ENCODE results near the gene SVIP.

SVIP gene

GRCh38 chr11:22807391-22807790 lies 22.2 kb downstream of the SVIP start (continued):
- no peak for TF ChIP-seq SNAI2 (CRISPR knock-in tag; IDR thresholded peaks at IDR 0.05)
- no peak for TF ChIP-seq BACH2 (CRISPR knock-in tag; IDR thresholded peaks at IDR 0.05; ENCODE audit: borderline replicate concordance)
- no peak for TF ChIP-seq ZC3H10 (CRISPR knock-in tag; IDR thresholded peaks at IDR 0.05)
- no peak for TF ChIP-seq ESRRG (CRISPR knock-in tag; IDR thresholded peaks at IDR 0.05)
- TF ChIP-seq ZFP30 (CRISPR knock-in tag; IDR thresholded peaks at IDR 0.05), result no peak
- TF ChIP-seq PPARA (CRISPR knock-in tag; IDR thresholded peaks at IDR 0.05; ENCODE audit: borderline replicate concordance), result no peak
- no peak for TF ChIP-seq ZNF565 (CRISPR knock-in tag; conservative IDR thresholded peaks at IDR 0.05; ENCODE audit: low read depth)
- TF ChIP-seq ISL1 (CRISPR knock-in tag; IDR thresholded peaks at IDR 0.05), result no peak
- no peak for TF ChIP-seq ZFP3 (CRISPR knock-in tag; IDR thresholded peaks at IDR 0.05)
- TF ChIP-seq, protein P1, sequence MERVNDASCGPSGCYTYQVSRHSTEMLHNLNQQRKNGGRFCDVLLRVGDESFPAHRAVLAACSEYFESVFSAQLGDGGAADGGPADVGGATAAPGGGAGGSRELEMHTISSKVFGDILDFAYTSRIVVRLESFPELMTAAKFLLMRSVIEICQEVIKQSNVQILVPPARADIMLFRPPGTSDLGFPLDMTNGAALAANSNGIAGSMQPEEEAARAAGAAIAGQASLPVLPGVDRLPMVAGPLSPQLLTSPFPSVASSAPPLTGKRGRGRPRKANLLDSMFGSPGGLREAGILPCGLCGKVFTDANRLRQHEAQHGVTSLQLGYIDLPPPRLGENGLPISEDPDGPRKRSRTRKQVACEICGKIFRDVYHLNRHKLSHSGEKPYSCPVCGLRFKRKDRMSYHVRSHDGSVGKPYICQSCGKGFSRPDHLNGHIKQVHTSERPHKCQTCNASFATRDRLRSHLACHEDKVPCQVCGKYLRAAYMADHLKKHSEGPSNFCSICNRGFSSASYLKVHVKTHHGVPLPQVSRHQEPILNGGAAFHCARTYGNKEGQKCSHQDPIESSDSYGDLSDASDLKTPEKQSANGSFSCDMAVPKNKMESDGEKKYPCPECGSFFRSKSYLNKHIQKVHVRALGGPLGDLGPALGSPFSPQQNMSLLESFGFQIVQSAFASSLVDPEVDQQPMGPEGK (CRISPR knock-in tag; IDR thresholded peaks at IDR 0.05; ENCODE audit: borderline replicate concordance), result no peak
- TF ChIP-seq ZNF8 (CRISPR knock-in tag; IDR thresholded peaks at IDR 0.05), result no peak
- TF ChIP-seq RARB (CRISPR knock-in tag; IDR thresholded peaks at IDR 0.05), result no peak

- ATAC-seq, result no peak
- TF ChIP-seq SNAI2 (CRISPR knock-in tag; IDR thresholded peaks at IDR 0.05), result no peak
- no peak for TF ChIP-seq CSDC2 (CRISPR knock-in tag; IDR thresholded peaks at IDR 0.05)
- TF ChIP-seq ZNF565 (CRISPR knock-in tag; conservative IDR thresholded peaks at IDR 0.05; ENCODE audit: low read depth), result no peak
- no peak for TF ChIP-seq ZFP30 (CRISPR knock-in tag; IDR thresholded peaks at IDR 0.05)
- TF ChIP-seq ARNTL (CRISPR knock-in tag; IDR thresholded peaks at IDR 0.05; ENCODE audit: borderline replicate concordance, low read depth), result no peak
- TF ChIP-seq BACH2 (CRISPR knock-in tag; IDR thresholded peaks at IDR 0.05; ENCODE audit: borderline replicate concordance), result no peak
- TF ChIP-seq TCF4 (CRISPR knock-in tag; IDR thresholded peaks at IDR 0.05; ENCODE audit: borderline replicate concordance), result no peak
- no peak for TF ChIP-seq ZNF8 (CRISPR knock-in tag; IDR thresholded peaks at IDR 0.05)
- no peak for TF ChIP-seq RARB (CRISPR knock-in tag; IDR thresholded peaks at IDR 0.05)
- no peak for TF ChIP-seq ESRRG (CRISPR knock-in tag; IDR thresholded peaks at IDR 0.05)
- TF ChIP-seq GLIS3 (CRISPR knock-in tag; IDR thresholded peaks at IDR 0.05), result no peak
- TF ChIP-seq OSR1 (CRISPR knock-in tag; IDR thresholded peaks at IDR 0.05), result no peak
- TF ChIP-seq, protein P2, sequence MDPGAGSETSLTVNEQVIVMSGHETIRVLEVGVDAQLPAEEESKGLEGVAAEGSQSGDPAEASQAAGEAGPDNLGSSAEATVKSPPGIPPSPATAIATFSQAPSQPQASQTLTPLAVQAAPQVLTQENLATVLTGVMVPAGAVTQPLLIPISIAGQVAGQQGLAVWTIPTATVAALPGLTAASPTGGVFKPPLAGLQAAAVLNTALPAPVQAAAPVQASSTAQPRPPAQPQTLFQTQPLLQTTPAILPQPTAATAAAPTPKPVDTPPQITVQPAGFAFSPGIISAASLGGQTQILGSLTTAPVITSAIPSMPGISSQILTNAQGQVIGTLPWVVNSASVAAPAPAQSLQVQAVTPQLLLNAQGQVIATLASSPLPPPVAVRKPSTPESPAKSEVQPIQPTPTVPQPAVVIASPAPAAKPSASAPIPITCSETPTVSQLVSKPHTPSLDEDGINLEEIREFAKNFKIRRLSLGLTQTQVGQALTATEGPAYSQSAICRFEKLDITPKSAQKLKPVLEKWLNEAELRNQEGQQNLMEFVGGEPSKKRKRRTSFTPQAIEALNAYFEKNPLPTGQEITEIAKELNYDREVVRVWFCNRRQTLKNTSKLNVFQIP (CRISPR knock-in tag; IDR thresholded peaks at IDR 0.05; ENCODE audit: borderline replicate concordance, low read depth), result no peak
- no peak for TF ChIP-seq TSHZ2 (CRISPR knock-in tag; IDR thresholded peaks at IDR 0.05)
- TF ChIP-seq ZNF70 (CRISPR knock-in tag; IDR thresholded peaks at IDR 0.05), result no peak
- no peak for TF ChIP-seq PPARA (CRISPR knock-in tag; IDR thresholded peaks at IDR 0.05; ENCODE audit: borderline replicate concordance)
- TF ChIP-seq, protein P1 (CRISPR knock-in tag; IDR thresholded peaks at IDR 0.05; ENCODE audit: borderline replicate concordance), result no peak
- TF ChIP-seq, protein P3, sequence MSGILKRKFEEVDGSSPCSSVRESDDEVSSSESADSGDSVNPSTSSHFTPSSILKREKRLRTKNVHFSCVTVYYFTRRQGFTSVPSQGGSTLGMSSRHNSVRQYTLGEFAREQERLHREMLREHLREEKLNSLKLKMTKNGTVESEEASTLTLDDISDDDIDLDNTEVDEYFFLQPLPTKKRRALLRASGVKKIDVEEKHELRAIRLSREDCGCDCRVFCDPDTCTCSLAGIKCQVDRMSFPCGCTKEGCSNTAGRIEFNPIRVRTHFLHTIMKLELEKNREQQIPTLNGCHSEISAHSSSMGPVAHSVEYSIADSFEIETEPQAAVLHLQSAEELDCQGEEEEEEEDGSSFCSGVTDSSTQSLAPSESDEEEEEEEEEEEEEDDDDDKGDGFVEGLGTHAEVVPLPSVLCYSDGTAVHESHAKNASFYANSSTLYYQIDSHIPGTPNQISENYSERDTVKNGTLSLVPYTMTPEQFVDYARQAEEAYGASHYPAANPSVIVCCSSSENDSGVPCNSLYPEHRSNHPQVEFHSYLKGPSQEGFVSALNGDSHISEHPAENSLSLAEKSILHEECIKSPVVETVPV (CRISPR knock-in tag; IDR thresholded peaks at IDR 0.05), result no peak
Observed at GRCh38 chr11:22802861-22803260, 26.7 kb downstream of the SVIP start.

DNA sequence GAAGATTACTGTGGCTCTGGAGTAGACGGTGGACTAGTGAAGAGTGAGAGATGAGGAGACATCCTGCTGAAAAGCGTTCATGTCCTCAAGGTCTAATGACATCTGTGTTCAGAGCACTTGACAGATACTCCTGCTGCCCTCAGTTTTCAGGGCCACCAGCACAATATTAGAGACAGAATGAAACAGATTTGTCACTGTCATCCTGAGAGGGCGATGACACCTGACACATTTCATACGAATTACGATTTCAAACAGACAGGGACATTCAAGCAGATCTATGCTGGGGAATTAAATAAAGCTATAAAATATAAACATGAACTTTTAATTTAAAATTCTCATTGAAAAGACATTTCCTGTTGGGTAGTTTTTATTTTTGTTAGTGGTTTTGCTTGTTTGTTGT lies 29.1 kb downstream of the SVIP start:
- no peak for ATAC-seq
- TF ChIP-seq, protein P1 (CRISPR knock-in tag; IDR thresholded peaks at IDR 0.05; ENCODE audit: borderline replicate concordance), result no peak
- no peak for TF ChIP-seq PPARA (CRISPR knock-in tag; IDR thresholded peaks at IDR 0.05; ENCODE audit: borderline replicate concordance)
- TF ChIP-seq ESRRG (CRISPR knock-in tag; IDR thresholded peaks at IDR 0.05), result no peak
- TF ChIP-seq TCF4 (CRISPR knock-in tag; IDR thresholded peaks at IDR 0.05; ENCODE audit: borderline replicate concordance), result no peak
- TF ChIP-seq TOX (CRISPR knock-in tag; IDR thresholded peaks at IDR 0.05; ENCODE audit: borderline replicate concordance), result no peak
- no peak for TF ChIP-seq ZFP30 (CRISPR knock-in tag; IDR thresholded peaks at IDR 0.05)
- TF ChIP-seq ZFP3 (CRISPR knock-in tag; IDR thresholded peaks at IDR 0.05), result no peak
- TF ChIP-seq ISL1 (CRISPR knock-in tag; IDR thresholded peaks at IDR 0.05), result no peak
- TF ChIP-seq ZNF70 (CRISPR knock-in tag; IDR thresholded peaks at IDR 0.05), result no peak
- TF ChIP-seq TSHZ2 (CRISPR knock-in tag; IDR thresholded peaks at IDR 0.05), result no peak

All from SK-N-SH treated with all-trans-retinoic acid at 6 μM for 48 hours (cell line).